GM23248 (cell line): ENCODE data around the gene C2CD2L. TPM values are rescaled to one million over a fixed set of nuclear protein-coding genes. Genes with fewer than 3 reads are reported as not detected.

Experiments
- DNase-seq: peaks from one replicate; pipeline ENCODE4 v3.0.0-alpha.2; 2015
- H2AFZ ChIP-seq: fragments of 200-600 bp; sonication (generic); 2 replicates; pipeline ENCODE4 v1.6.1; 2016; ENCODE audit warnings: antibody characterized with exemption
- H3F3A ChIP-seq: fragments of 200-600 bp; sonication (generic); 2 replicates; pipeline ENCODE4 v1.6.1; 2016; ENCODE audit warnings: mild to moderate bottlenecking, antibody characterized with exemption, mixed run types; ENCODE audit not compliant: insufficient read depth
- H3K27ac ChIP-seq: fragments of 200-600 bp; sonication (generic); 2 replicates; pipeline ENCODE4 v1.5.1; 2016; ENCODE audit warnings: mild to moderate bottlenecking
- H3K27me3 ChIP-seq: fragments of 200-600 bp; sonication (generic); replicated peaks from 2 replicates; pipeline ENCODE4 v1.6.1; 2016; ENCODE audit warnings: mild to moderate bottlenecking; ENCODE audit not compliant: insufficient read depth
- H3K36me3 ChIP-seq: fragments of 200-600 bp; sonication (generic); 2 replicates; pipeline ENCODE4 v1.6.1; 2016; ENCODE audit warnings: low read depth, mild to moderate bottlenecking
- H3K4me1 ChIP-seq: fragments of 200-600 bp; sonication (generic); 2 replicates; pipeline ENCODE4 v1.6.1; 2016; ENCODE audit warnings: mild to moderate bottlenecking; ENCODE audit not compliant: insufficient read depth
- H3K4me2 ChIP-seq: fragments of 200-600 bp; sonication (generic); one replicate; pipeline ENCODE4 v1.6.1; 2016; ENCODE audit warnings: mild to moderate bottlenecking; ENCODE audit not compliant: unreplicated experiment
- H3K4me3 ChIP-seq: fragments of 200-600 bp; sonication (generic); 2 replicates; pipeline ENCODE4 v1.5.1; 2016; ENCODE audit warnings: mild to moderate bottlenecking
- H3K79me2 ChIP-seq: fragments of 200-600 bp; sonication (generic); 2 replicates; pipeline ENCODE4 v1.6.1; 2016; ENCODE audit warnings: mild to moderate bottlenecking; ENCODE audit not compliant: insufficient read depth
- H3K9ac ChIP-seq: fragments of 200-600 bp; sonication (generic); 2 replicates; pipeline ENCODE4 v1.6.1; 2016; ENCODE audit warnings: mild to moderate bottlenecking
- H3K9me2 ChIP-seq: fragments of 200-600 bp; sonication (generic); 2 replicates; pipeline ENCODE4 v1.6.1; 2016; ENCODE audit warnings: mixed run types, mild to moderate bottlenecking, moderate library complexity; ENCODE audit not compliant: insufficient read depth
- H3K9me3 ChIP-seq: fragments of 200-600 bp; sonication (generic); one replicate; pipeline ENCODE4 v1.6.1; 2017; ENCODE audit warnings: low read depth
- H4K20me1 ChIP-seq: fragments of 200-600 bp; sonication (generic); 2 replicates; pipeline ENCODE4 v1.6.0; 2016; ENCODE audit not compliant: insufficient read depth
- EZH2 ChIP-seq: fragments of 200-600 bp; sonication (generic); IDR thresholded peaks from 2 replicates; pipeline ENCODE4 v1.6.1; 2018; ENCODE audit warnings: antibody characterized with exemption, mild to moderate bottlenecking; ENCODE audit not compliant: insufficient read depth, poor library complexity, severe bottlenecking
- EZH2phosphoT487 ChIP-seq: fragments of 200-600 bp; sonication (generic); IDR thresholded peaks from 2 replicates; pipeline ENCODE4 v1.6.1; 2018; ENCODE audit warnings: antibody characterized with exemption, moderate library complexity, mild to moderate bottlenecking, low read depth; ENCODE audit not compliant: insufficient read depth
- WGBS, 2 experiments: methylation state at CpG; one replicate each; pipeline ENCODE4 v1.1.6; 2015 to 2017; ENCODE audit warnings: low lambda C conversion rate in 2 of 2, low coverage in 1 of 2; ENCODE audit errors: missing lambda C conversion rate in 2 of 2; 5-methylcytosine and 5-hydroxymethylcytosine counted together
- in situ Hi-C: fragments of 300-500 bp; cut with MboI; formaldehyde crosslinking; loops from 2 replicates; pipeline ENCODE4 v1.15.0; 2020
- polyA plus RNA-seq: library from polyadenylated mRNA; unstranded; fragments of >200 nt; fragmentation: Nextera tagmentation; extraction: Ambion mirVana; gene quantifications from 2 replicates; pipeline ENCODE4 v1.2.1, GENCODE V29; 2016
- total RNA-seq: library from RNA; depleted of rRNA; stranded (reverse); fragments of >200 nt; shearing (Covaris generic); gene quantifications from 2 replicates; pipeline ENCODE4 v1.2.3, GENCODE V29; 2014

C2CD2L gene
- total and polyA plus RNA-seq, 2 experiments from 2014 or later = 2.6 to 4.1 TPM

GRCh38 chr11:119091966-119092879 lies 14.9 kb upstream of the C2CD2L start:
- in situ Hi-C loops = no loop called here
- Histone ChIP-seq H3K9me3 (no peaks in the 10 kb centered on the region), H3K9me2 (no peaks in the 10 kb centered on the region), H4K20me1 (no peaks in the 10 kb centered on the region), H3K27ac (no peak overlapping the region), H3K4me3 (peak overlapping the region; percentile 89), H3K36me3 (peaks cover 5% of the 10 kb centered on the region; the same call in 1 of the 2 replicates), H3K4me2 (peak overlapping the region; percentile 98), H3K4me1 (peaks cover 18% of the 10 kb centered on the region), H3K27me3 (no peaks in the 10 kb centered on the region), H3K9ac (peak overlapping the region; percentile 87), H3F3A (peaks cover 22% of the 10 kb centered on the region), H2AFZ (no peak overlapping the region), H3K79me2 (peaks cover 51% of the 10 kb centered on the region)
- WGBS, 2 experiments = 79 to 81% methylated on average over 13 of the region's 13 CpGs
- no peak for TF ChIP-seq EZH2
- TF ChIP-seq EZH2phosphoT487 = no peak
- peak; percentile 8 for DNase-seq

- peak overlapping the region; percentile 68 for H3K27ac ChIP-seq
- in situ Hi-C loops = no loop called here
- H2AFZ ChIP-seq = peak overlapping the region; percentile 30; the same call in 1 of the 2 replicates
- H3K27me3 ChIP-seq = no peaks in the 10 kb centered on the region
- H3K9me2 ChIP-seq = no peaks in the 10 kb centered on the region
- peaks cover 46% of the 10 kb centered on the region for H3K79me2 ChIP-seq
- no peak for TF ChIP-seq EZH2phosphoT487
- TF ChIP-seq EZH2 = no peak
- peak overlapping the region; percentile 89 for H3K4me3 ChIP-seq
- WGBS, 2 experiments = 53 to 57% methylated on average over 12 of the region's 12 CpGs
- peak overlapping the region; percentile 98 for H3K4me2 ChIP-seq
- peak; percentile 41 for DNase-seq
- no peaks in the 10 kb centered on the region for H4K20me1 ChIP-seq
- no peaks in the 10 kb centered on the region for H3K9me3 ChIP-seq
- H3K4me1 ChIP-seq = peaks cover 18% of the 10 kb centered on the region
- peaks cover 22% of the 10 kb centered on the region for H3F3A ChIP-seq
- peak overlapping the region; percentile 87 for H3K9ac ChIP-seq
- H3K36me3 ChIP-seq = peaks cover 10% of the 10 kb centered on the region; the same call in 1 of the 2 replicates
These were observed 14.0 kb upstream of the C2CD2L start for GRCh38 chr11:119092880-119093842.

GRCh38 chr11:119093942-119094815 lies 13.0 kb upstream of the C2CD2L start:
- peak; percentile 68 for DNase-seq
- Histone ChIP-seq H3K9me3 (no peaks in the 10 kb centered on the region), H3K4me1 (peaks cover 18% of the 10 kb centered on the region), H3K36me3 (peaks cover 10% of the 10 kb centered on the region; the same call in 1 of the 2 replicates), H3F3A (peaks cover 22% of the 10 kb centered on the region), H3K9ac (peak overlapping the region; percentile 87), H3K27ac (peak overlapping the region; percentile 68), H3K27me3 (no peaks in the 10 kb centered on the region), H3K79me2 (peaks cover 51% of the 10 kb centered on the region), H4K20me1 (no peaks in the 10 kb centered on the region), H2AFZ (peak overlapping the region; percentile 30), H3K9me2 (no peaks in the 10 kb centered on the region), H3K4me2 (peak overlapping the region; percentile 98), H3K4me3 (peak overlapping the region; percentile 89)
- TF ChIP-seq EZH2phosphoT487 (no peak), EZH2 (no peak)
- in situ Hi-C loops = no loop called here
- WGBS, 2 experiments = 0 to 1% methylated on average over 64 to 66 of the region's 81 CpGs
